HG02870 (cell line): ENCODE measurements around the gene HMGCR.

Source experiments
- ATAC-seq: cut with Tn5 transposase; IDR thresholded peaks from one replicate; pipeline ENCODE4 v1.9.1; 2021; ENCODE audit warnings: mild to moderate bottlenecking, moderate library complexity; ENCODE audit not compliant: unreplicated experiment

The HMGCR gene

DNA sequence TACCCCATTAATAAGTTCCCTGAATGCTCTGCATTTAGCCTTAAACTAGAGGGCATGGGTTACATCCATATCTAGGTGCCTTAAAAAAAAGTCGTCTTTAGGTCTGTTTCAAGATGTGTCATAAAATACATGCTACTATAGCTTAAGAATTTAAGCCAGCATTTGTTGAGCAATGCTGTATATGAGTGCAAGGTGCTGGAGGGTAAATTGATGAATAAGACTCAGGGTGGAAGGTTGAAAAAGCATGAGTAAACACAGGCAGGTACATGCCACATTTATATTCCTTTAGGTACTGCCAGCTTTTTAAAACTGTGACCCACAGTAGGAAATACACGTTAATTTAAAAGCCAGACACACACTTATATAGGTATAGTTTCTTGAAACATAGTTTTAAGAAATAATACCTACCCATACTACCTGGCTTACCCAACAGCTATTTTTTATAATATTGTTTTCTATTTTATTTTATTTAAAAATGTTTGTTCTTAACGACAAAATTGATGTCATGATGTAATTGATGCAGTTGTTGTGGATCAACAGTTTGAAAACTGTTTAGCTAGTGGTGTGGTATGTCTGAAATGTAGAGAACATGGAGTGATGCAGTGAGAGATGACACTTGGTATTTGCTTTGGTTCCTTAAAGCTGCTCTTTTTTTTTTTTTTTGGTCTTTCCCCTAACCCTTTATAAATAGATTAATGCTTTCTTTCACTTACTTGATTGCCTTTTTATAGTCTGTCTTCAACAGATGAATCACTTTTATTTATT, 3.9 kb downstream of the HMGCR start:
- ATAC-seq = no peak

DNA sequence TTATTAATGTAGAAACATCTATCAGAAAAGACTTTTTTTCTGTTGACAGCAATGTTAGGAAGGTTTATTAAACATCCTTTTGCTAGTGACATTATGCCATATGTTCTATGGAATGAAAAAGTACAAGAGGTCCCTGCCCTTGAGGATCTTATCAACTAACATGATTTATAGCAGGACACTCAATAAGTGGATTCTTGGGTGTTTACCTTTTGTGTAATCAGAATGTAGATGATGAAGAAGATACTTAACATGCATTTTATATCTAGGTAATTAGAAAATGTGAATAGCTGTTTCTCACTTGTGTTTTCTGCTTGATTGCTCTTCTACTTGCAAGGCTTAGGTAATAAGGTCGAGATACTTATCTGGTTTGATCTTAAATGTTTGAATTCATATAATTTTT, 4.9 kb downstream of the HMGCR start:
- ATAC-seq = no peak

DNA sequence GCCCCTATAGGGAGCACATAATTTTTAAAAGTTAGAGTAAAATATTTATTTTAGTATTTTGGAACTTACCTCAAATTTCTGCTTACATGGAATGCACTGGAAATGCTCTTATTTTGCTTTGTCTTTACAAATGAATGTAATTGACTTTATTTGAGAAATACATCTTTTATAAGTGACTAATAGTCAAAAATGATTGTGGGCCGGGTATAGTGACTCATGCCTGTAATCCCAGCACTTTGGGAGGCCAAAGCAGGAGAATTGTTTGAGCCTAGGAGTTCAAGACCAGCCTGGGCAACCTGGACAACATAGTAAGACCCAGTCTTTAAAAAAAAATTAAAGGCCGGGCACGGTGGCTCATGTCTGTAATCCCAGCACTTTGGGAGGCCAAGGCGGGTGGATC, 5.8 kb downstream of the HMGCR start:
- no peak for ATAC-seq

DNA sequence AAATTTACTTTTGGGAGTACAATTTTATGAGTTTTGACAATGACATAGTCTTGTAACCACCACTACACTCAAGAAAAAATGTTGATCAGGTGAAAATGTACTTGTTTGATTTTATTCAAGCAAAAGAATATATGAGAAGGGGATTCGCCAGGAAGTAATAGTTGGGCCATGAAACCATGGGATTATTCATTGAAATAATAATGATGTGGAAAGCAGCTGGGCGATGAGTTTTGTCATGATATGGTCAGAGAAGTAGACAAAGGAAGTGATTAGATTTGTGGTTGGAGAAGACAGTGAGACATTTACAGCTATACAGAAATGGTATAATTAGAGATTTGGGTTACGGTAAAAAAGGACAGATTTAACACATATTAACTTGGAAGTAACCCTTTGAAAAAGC, 11.2 kb downstream of the HMGCR start:
- ATAC-seq = no peak

DNA sequence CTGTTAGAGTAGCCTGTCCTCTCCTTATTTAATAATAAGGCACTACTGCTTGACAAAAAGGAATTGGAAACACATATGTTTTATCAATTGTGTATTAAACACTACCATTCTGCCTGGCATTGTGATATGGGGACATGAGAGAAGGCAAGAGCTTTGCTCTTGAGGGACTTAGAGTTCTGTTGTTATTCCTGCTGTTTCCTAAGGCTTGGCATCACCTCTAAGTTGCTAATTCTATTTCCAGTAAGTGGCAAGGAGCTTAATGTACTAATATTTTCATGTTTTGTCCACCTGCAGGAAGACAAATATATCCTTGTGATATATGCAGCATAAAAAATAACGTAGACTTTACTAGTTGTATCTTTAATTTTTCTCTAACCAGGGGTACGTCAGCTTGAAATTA, 12.6 kb downstream of the HMGCR start:
- no peak for ATAC-seq

DNA sequence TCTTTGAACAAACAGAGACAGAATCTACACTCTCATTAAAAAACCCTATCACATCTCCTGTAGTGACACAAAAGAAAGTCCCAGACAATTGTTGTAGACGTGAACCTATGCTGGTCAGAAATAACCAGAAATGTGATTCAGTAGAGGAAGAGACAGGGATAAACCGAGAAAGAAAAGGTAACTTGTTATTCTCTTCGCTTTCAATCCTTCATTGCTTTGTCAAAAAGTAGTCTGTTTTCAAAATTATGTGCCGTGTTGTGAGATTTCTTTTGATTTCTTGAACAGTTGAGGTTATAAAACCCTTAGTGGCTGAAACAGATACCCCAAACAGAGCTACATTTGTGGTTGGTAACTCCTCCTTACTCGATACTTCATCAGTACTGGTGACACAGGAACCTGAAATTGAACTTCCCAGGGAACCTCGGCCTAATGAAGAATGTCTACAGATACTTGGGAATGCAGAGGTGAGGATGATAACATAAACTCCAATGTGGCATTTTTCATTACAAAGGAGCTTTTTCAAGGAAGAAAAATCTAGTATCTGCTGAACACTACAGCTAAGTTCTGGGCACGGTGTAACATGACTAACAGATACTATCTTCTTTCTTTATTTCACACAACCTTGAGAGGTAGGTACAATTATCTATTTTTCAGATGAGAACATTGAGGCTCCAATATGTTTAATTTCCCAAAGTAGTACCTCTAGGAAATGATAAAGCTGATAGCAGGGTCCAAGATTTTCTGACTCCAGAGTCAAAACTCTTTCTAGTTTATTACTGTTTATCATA, 14.3 kb downstream of the HMGCR start:
- peak; percentile 87 for ATAC-seq

DNA sequence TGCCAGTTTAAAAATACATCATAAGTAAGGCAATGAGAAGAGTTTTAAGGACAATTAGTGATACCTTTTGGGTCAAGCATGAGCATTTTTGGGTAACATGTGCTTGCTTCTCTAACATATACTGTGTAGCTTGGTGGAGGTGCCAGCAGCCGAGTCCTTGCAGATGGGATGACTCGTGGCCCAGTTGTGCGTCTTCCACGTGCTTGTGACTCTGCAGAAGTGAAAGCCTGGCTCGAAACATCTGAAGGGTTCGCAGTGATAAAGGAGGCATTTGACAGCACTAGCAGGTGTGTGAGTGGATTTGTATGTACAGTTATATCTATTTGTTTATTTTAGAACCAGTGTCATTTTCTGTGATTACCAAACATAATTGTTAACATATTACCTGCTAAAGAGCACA, 18.2 kb downstream of the HMGCR start:
- ATAC-seq = no peak

DNA sequence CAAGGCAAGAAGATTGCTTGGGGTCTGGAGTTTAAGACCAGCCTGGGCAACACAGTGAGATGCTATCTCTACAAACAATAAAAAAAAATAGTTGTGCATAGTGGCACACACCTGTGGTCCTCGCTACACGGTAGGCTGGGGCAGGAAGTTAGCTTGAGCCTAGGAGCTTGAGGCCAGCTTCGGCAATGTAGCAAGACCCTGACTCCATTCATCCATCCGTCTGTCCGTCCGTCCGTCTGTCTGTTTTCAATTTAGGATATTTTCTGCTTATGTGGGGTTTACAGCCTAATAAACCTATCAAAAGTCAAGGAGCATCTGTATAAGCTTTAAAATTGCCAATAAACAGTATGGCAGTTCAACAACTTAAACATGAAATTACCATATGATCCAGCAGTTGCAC, 19.7 kb downstream of the HMGCR start:
- ATAC-seq = no peak

DNA sequence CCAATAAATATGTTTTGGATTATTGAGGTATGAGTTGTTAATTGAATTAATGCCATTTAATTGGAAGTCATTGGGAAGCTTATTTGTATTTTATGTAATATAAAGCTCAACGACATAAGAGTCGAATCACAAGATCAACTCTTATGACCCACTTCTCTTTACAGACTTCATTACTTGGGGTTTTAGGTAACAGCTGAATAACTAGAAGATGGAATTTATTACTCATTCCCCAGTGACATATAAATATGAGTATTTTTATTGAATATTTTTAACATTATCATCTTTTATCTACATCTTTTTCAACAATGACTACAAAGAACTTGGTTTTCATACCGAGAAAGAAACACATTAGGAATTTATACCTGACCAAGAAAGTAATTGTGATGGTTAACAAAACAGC, 21.1 kb downstream of the HMGCR start:
- no peak for ATAC-seq

DNA sequence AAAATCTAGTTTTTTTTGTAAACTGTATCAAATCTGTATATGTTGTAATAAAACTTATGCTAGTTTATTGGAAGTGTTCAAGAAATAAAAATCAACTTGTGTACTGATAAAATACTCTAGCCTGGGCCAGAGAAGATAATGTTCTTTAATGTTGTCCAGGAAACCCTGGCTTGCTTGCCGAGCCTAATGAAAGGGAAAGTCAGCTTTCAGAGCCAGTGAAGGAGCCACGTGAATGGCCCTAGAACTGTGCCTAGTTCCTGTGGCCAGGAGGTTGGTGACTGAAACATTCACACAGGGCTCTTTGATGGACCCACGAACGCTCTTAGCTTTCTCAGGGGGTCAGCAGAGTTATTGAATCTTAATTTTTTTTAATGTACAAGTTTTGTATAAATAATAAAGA, 24.3 kb downstream of the HMGCR start:
- ATAC-seq = no peak

DNA sequence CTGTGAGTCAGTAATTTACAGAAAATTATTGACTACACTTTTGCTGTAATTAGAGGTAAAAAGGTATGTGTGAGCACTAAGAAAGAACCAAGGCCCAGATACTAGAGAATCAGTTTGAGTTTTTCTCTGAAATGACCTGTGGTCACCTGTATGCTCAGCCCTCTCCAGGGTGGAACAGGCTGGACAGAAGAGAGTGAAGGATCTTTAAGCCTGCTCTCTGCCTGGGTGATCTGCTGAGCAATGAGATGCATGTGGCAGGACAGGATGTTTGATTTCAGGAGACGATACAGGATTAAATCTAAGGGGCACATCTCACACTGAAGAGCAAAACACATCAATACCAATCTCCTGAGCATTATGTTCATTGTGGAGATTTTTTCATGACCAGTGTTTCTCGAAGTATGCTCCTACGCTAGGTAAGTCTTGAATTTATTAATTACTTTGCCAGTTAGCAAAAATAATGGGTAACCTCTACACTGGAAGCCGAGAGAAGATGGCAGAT, 25.5 kb downstream of the HMGCR start:
- no peak for ATAC-seq

DNA sequence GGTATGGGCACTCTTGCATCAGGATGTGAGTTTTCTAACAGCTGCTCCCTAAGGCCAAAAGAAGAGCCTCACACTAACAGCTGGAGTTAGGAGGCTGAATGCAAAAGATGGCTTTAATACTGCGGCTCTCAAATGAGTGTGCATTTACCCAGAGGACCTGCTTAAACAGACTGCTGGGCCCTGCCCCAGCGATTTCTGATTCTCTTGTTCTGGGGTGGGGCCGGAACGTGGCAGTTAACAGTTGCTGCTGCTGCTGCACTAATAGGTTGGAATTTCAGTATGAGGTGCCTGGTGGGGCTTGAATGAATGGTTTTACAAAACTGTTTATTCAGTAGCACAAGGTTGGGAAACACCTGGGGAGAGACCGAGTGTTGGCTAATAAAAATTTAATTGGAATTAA, 26.1 kb downstream of the HMGCR start:
- no peak for ATAC-seq

DNA sequence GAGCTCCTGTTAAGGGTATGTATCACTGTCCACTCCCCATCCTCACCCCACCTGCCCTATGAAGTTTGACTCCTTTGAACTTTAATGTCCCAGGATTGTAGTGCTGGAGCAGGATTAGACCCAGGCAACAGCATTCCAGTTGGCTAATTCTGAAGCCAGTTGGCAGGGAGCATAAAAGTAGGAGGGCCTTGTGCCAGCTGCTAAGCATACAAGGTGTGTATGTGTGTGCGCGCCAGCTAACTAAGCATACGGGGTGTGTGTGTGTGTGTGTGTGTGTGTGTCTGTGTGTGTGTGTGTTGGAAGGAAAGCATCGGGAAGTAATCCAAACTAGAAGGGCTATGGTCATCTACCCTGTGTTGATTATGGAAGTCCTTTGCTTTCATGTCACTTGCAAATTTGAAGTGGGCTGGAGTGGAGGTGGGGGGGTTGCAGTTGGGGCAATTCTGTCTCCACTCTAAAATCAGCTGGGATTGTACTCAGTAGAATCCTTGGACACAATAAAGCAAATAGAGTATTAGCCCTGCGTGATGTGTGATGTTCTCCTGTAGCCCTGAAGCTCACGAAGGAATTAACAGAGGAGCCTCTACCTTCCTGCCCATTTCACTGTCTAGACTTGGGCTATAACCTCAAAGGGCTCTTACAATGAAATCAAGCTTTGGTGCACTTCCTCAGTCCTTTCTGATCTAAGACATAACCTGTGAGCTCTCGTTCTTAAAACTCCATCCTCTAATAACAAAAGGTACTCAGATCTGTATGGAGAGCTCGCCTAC, 26.9 kb downstream of the HMGCR start:
- ATAC-seq = no peak

DNA sequence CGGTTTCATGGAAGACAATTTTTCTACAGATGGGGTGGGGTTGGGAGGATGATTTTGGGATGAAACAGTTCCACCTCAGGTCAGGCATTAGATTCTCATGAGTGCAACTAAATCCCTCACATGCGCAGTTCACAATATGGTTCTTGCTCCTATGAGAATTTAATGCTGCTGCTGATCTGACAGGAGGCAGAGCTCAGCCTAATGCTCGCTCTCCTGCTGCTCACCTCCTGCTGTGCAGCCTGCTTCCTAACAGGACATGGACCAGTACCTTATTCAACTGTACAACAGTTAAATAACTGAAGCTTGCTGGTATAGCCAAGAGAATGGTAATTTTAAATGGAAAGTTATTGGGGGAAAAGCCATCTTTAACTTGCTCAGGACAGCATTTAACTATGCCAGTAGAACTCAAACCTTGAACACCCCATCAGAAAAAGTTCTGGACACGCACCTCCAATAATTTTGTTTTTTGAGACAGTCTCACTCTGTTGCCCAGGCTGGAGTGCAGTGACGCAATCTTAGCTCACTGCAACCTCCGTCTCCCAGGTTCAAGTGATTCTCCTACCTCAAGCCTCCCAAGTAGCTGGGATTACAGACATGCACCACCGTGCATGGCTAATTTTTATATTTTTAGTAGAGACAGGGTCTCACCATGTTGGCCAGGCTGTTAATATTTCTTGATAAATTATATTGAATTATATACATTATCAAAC, 27.7 kb downstream of the HMGCR start:
- no peak for ATAC-seq

DNA sequence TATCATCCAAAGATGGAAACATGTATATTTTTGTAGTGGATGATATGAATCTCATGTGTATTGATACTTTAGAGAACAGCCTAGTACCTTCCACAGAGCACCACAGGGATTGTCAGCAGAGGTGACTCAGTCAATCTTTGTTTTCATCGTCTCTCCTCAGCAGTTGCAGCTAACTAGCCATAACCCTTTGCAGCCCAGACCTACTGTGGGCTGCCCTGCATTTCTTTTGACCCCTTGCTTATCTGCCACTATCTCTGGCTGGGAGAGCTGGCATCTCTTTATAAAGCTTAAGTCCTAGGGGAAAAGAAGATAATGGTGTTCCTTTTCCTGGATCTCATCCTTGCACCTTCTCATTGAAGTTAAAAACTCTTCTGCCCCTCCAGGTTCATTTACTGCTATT, 28.7 kb downstream of the HMGCR start:
- no peak for ATAC-seq

DNA sequence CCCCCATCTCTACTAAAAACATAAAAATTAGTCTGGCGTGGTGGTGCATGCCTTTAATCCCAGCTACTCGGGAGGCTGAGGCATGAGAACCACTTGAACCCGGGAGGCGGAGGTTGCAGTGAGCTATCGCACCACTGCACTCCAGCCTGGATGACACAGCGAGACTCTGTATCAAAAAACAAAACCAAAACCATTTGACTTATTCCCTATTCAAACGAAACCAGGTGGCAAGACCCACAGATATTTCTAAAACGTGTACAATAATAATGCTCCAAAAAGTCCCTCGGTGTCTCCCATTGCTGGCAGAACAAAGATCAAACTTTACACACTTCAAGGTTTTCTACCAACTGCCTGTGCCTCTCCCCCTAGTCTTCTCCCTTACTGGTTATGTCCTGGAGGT, 29.8 kb downstream of the HMGCR start:
- peak; percentile 79 for ATAC-seq

DNA sequence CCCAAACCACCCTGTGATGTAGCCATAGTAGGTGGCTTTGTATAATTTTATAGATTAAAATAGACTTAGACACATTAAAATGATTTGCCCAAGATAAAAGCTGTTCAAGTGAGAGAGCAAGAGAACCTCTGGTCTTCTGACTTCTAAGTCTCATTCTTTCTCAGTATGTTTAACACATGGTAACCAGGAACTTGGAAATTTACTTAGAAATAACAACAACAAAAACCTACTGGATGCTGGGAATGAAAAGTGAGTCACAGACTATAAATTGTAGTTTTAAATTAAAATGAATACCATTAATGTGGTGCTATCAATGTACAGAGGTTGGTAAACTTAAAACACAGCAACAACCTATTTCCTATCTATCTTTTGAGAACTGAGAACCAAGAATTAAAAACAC, 30.4 kb downstream of the HMGCR start:
- no peak for ATAC-seq

DNA sequence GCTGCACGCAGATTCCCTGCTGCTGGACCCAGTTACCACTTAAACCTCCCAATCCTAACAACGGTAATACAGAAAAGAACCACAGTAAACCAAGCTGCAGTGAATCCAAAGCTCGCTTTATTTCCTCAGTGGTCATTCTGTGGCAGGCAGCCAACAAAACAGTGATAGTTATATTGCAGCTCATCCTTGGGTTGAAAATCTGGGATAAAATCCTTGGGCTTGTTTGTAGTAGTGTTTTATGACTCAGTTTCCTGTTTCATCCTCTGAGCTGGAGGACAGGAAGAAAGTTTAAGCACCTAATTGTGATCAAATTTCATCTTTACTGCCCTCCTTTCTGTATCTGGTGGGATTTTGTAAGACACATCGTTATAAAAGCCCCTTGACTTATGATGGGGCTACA, 31.4 kb downstream of the HMGCR start:
- no peak for ATAC-seq

DNA sequence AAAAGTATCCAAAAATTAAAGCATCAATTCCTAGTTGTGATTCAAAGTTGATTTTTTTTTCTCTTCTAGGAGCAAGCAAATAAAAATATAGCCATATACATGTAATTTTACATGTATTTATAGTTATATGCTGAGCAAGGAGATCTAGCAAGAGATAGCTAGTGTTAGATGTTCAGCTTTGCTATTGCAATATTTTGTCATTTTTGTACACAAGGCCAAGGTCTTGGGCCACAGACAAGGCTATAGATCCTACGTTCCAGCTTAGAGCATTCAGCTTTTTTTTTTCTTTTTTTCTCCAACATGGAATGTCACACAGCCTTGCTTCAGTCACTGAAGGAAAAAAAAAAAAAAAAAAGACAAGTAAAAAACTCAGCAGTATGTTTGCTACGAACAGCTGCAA, 36.8 kb downstream of the HMGCR start:
- no peak for ATAC-seq

DNA sequence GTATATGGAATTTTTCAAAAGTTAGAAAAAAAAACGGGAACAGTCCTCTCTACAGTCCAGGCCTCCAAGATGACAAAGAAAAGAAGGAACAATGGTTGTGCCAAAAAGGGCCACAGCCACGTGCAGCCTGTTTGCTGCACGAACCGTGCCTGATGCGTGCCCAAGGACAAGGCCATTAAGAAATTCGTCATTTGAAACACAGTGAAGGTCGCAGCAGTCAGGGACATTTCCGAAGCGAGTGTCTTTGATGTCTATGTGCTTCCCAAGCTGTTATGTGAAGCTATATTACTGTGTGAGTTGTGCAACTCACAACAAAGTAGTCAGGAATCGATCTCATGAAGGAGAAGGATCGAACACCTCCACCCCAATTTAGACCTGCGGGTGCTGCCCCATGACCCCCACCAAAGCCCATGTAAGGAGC, 37.4 kb downstream of the HMGCR start:
- no peak for ATAC-seq

DNA sequence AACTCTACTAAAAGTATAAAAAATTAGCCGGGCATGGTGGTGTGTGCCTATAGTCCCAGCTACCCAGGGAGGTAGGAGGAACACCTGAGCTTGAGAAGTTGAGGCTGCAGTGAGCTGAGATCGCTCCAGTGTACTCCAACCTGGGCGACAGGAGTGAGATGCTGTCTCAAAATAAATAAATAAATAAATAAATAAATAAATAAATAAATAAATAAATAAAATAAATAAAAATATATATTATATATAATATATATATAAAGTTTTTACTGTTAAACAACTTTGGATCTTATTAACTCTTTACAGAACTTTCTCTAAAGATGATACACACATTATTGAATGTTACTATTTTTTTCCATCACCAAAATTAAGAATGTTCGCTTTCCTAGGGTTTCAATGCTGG, 38.4 kb downstream of the HMGCR start:
- ATAC-seq = no peak
